Endothelial cell (in vitro differentiated cells): ENCODE measurements around the gene ISM1. TPM values are rescaled to one million over a fixed set of nuclear protein-coding genes. Genes with fewer than 3 reads are reported as not detected.
A peak's percentile ranks its signal among the peaks of the same experiment; 100 is the strongest.

ENCODE experiments used
- DNase-seq: peaks from one replicate; pipeline ENCODE4 v3.0.0; 2021; ENCODE audit warnings: low spot score
- H3K27ac Mint-ChIP-seq: one replicate; pipeline ENCODE4 v1.8.0; 2021; ENCODE audit warnings: mixed read lengths, inconsistent platforms; ENCODE audit not compliant: unreplicated experiment
- H3K27me3 Mint-ChIP-seq: one replicate; pipeline ENCODE4 v1.8.0; 2021; ENCODE audit warnings: mild to moderate bottlenecking, moderate library complexity, mixed read lengths, inconsistent platforms; ENCODE audit not compliant: unreplicated experiment
- H3K36me3 Mint-ChIP-seq: one replicate; pipeline ENCODE4 v1.8.0; 2021; ENCODE audit warnings: mild to moderate bottlenecking, low read depth, mixed read lengths, inconsistent platforms; ENCODE audit not compliant: unreplicated experiment
- H3K4me1 Mint-ChIP-seq: one replicate; pipeline ENCODE4 v1.8.0; 2021; ENCODE audit warnings: mild to moderate bottlenecking, mixed read lengths, inconsistent platforms; ENCODE audit not compliant: unreplicated experiment
- H3K4me3 Mint-ChIP-seq: one replicate; pipeline ENCODE4 v1.8.0; 2021; ENCODE audit warnings: mild to moderate bottlenecking, mixed read lengths, inconsistent platforms; ENCODE audit not compliant: unreplicated experiment
- H3K9me3 Mint-ChIP-seq: one replicate; pipeline ENCODE4 v1.8.0; 2021; ENCODE audit warnings: mixed read lengths, inconsistent platforms; ENCODE audit not compliant: unreplicated experiment
- long read RNA-seq: library from polyadenylated mRNA; unstranded; transcript quantifications from one replicate; pipeline ENCODE4 v2.0.0, GENCODE V29; 2020; ENCODE audit not compliant: unreplicated experiment
- total RNA-seq: library from RNA; stranded (reverse); fragmentation: NEBNext Ultra II Directional; extraction: Animal tissue kit (Norgen Biotek cat#: 25700); gene quantifications from one replicate; pipeline ENCODE4 v1.2.1, GENCODE V29; 2021; ENCODE audit not compliant: unreplicated experiment
- TF ChIP-seq, protein P1 (sequence below): fragments of 200-600 bp; sonication (generic); IDR thresholded peaks from one replicate; pipeline ENCODE4 v1.5.0; 2021; ENCODE audit warnings: antibody characterized with exemption; ENCODE audit not compliant: unreplicated experiment

Gene ISM1
- total RNA-seq: 23.8 TPM
- long read RNA-seq, partial matches to known transcripts: 0 of 2 reads
- long read RNA-seq, other reads (novel, unspliced or antisense): 2 of 2 reads

DNA sequence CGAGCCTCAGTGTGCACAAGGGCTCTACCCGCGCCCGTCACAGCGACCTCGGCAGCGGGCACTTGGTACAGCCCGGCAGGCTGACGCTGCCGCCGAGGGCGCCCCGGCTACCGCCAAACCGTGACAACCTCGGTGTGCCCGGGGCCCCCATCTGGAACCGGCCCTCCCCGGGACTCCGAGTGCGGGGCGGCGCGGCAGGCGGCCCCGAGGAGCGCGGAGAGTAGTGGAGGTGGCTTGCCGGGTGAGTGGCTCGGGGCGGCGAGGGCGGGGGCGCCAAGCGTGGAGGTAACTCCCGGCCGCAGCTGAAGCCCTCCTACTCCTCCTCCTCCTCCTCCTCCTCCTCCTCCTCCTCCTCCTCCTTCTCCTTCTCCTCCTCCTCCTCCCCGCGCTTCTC is at the start of gene ISM1:
Gene ISM1, plus strand, starts transcription at position 371 of the 394 bp plus-strand sequence. CDS start 503 bp downstream, outside the sequence.
- DNase-seq: peak; percentile 45
- Mint-ChIP-seq H3K4me1 (peaks cover 20% of the 10 kb centered on the region), H3K9me3 (no peaks in the 10 kb centered on the region), H3K27me3 (peaks cover 12% of the 10 kb centered on the region), H3K27ac (peak within 1 kb of the TSS; percentile 78), H3K36me3 (no peaks in the 10 kb centered on the region), H3K4me3 (peak within 1 kb of the TSS; percentile 93)
- TF ChIP-seq, protein P1, sequence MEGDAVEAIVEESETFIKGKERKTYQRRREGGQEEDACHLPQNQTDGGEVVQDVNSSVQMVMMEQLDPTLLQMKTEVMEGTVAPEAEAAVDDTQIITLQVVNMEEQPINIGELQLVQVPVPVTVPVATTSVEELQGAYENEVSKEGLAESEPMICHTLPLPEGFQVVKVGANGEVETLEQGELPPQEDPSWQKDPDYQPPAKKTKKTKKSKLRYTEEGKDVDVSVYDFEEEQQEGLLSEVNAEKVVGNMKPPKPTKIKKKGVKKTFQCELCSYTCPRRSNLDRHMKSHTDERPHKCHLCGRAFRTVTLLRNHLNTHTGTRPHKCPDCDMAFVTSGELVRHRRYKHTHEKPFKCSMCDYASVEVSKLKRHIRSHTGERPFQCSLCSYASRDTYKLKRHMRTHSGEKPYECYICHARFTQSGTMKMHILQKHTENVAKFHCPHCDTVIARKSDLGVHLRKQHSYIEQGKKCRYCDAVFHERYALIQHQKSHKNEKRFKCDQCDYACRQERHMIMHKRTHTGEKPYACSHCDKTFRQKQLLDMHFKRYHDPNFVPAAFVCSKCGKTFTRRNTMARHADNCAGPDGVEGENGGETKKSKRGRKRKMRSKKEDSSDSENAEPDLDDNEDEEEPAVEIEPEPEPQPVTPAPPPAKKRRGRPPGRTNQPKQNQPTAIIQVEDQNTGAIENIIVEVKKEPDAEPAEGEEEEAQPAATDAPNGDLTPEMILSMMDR: no peak

DNA sequence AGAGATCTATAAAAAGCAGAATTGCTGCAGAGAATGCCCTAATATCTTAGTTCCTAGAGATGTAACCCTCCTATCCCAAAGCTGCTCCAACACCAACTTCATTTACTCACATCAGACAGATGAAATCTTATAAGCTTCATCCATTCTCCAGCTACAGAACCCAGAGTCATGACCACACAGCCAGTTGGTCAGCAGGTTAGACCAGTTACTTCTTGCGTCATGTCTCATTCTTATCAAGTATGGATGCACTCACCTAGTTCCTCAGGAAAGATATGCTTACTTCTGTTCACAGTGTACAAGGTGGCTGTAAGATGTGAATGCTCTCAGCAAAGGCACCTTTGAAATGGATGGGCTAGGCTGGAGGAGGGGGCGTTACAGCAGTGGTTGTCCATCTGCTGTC is 47.9 kb upstream of the ISM1 start:
- H3K27ac Mint-ChIP-seq: no peak overlapping the region
- no peaks in the 10 kb centered on the region for H3K36me3 Mint-ChIP-seq
- TF ChIP-seq, protein P1: no peak
- no peak for DNase-seq
- H3K4me1 Mint-ChIP-seq: no peaks in the 10 kb centered on the region
- H3K27me3 Mint-ChIP-seq: peaks cover 2% of the 10 kb centered on the region
- H3K4me3 Mint-ChIP-seq: no peak overlapping the region
- no peaks in the 10 kb centered on the region for H3K9me3 Mint-ChIP-seq

DNA sequence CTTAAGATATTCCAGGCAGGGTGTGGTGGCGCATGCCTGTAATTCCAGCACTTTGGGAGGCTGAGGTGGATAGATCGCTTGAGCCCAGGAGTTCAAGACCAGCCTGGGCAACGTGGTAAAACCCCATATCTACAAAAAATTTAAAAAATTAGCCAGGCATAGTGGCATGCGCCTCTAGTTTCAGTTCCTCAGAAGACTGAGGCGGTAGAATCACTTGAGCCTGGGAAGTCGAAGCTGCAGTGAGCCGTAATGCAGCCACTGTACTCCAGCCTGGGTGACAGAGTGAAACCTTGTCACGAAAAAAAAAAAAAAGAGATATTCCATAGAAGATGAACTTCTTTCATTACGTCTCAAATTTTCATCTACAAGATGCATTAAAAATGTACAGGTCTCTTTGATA is 46.7 kb upstream of the ISM1 start:
- TF ChIP-seq, protein P1: no peak
- H3K27ac Mint-ChIP-seq: no peak overlapping the region
- H3K9me3 Mint-ChIP-seq: no peaks in the 10 kb centered on the region
- H3K4me1 Mint-ChIP-seq: no peaks in the 10 kb centered on the region
- no peak for DNase-seq
- H3K27me3 Mint-ChIP-seq: no peaks in the 10 kb centered on the region
- no peak overlapping the region for H3K4me3 Mint-ChIP-seq
- no peaks in the 10 kb centered on the region for H3K36me3 Mint-ChIP-seq

DNA sequence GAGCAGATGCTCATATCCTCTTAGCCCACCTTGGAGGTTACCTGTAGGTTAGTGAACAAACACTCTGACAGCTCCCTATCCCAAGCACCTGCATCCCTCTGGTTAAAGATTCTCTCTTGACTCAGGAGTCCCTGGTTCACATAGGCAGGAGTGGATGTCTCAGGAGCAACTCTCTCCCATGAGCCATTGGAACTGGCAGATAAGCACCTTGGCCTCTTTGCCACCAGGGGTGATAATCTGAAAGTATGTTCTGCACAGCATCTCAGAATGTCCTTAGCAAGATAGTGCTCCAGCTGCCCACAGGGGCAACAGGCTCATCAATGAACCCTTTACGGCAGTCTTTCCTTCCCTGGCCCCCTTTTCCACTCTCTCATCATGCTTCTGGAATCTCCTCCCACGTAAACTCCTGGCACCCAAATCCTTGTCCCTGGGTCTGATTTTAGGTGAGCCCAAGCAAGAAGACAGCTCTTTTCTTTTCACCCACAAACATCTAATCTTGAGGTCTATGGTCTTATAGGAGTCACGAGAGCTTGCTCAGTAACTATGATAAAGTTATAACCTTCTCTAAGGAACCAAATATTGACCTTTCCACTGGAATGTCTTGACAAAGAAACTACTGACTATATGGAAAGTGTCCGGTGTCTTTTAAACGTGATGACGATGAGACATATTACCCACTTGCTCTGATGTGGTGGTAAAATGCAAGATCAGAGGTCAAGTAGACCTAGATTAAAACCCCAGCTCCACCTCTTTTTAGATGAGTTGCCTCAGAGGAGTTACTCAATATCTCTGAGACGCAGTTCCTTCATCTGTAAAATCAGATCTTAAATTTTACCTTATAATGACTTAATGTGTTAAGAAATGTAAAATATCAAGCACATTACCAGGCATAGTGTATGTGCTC is 39.8 kb upstream of the ISM1 start:
- no peaks in the 10 kb centered on the region for H3K9me3 Mint-ChIP-seq
- H3K27ac Mint-ChIP-seq: no peak overlapping the region
- DNase-seq: no peak
- H3K4me3 Mint-ChIP-seq: no peak overlapping the region
- H3K27me3 Mint-ChIP-seq: peaks cover 4% of the 10 kb centered on the region
- H3K4me1 Mint-ChIP-seq: no peaks in the 10 kb centered on the region
- TF ChIP-seq, protein P1: no peak
- H3K36me3 Mint-ChIP-seq: no peaks in the 10 kb centered on the region

DNA sequence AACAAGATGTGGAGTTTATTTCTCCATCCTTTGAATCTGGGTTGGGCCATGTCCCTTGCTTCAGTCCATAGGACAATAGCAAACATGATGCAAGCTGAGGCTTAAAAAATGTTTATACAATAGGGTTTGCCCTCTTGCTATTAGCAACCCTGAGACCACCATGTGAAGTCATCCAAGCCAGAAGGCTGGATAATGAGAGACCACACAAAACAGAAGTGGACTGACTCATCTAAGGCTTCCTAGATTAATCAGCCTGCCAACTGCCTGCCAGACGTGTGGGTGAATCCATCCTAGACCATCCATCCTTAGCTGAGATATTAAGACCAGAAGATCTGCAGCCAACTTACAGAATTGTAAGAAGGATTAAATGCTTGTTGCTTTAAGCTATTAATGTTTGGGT is 38.1 kb upstream of the ISM1 start:
- TF ChIP-seq, protein P1: no peak
- Mint-ChIP-seq H3K36me3 (no peaks in the 10 kb centered on the region), H3K4me3 (no peak overlapping the region), H3K27ac (no peak overlapping the region), H3K27me3 (peaks cover 4% of the 10 kb centered on the region), H3K9me3 (no peaks in the 10 kb centered on the region), H3K4me1 (no peaks in the 10 kb centered on the region)
- DNase-seq: no peak
